AG09319 (cell line): ENCODE results near the gene GMEB2.

ENCODE experiments used
- DNase-seq: peaks from one replicate; pipeline ENCODE4 v3.0.0-alpha.2; 2010; ENCODE audit warnings: low read depth; ENCODE audit errors: extremely low read depth
- CTCF ChIP-seq: IDR thresholded peaks from 2 replicates; pipeline ENCODE4 v1.5.1; 2011; ENCODE audit warnings: low read depth, mild to moderate bottlenecking, inconsistent platforms, low read length, moderate library complexity

GMEB2 gene

GRCh38 chr20:63628246-63628975, 1.5 kb upstream of the GMEB2 start:
- DNase-seq: no peak
- no peak for TF ChIP-seq CTCF

- no peak for TF ChIP-seq CTCF
Observed at GRCh38 chr20:63627751-63628245, 897 bp upstream of the GMEB2 start.

GRCh38 chr20:63627129-63627750, 339 bp upstream of the GMEB2 start:
- no peak for TF ChIP-seq CTCF

More at GRCh38 chr20:63627751-63628245, 897 bp upstream of the GMEB2 start:
- no peak for DNase-seq

GRCh38 chr20:63625771-63626423, 1.0 kb downstream of the GMEB2 start:
- TF ChIP-seq CTCF: no peak
- no peak for DNase-seq

More at GRCh38 chr20:63627129-63627750, 339 bp upstream of the GMEB2 start:
- peak; percentile 81 for DNase-seq

GRCh38 chr20:63624486-63624885, 2.4 kb downstream of the GMEB2 start:
- no peak for DNase-seq
- no peak; the same call in 1 of the 2 replicates for TF ChIP-seq CTCF

GRCh38 chr20:63622732-63623131, 4.2 kb downstream of the GMEB2 start:
- no peak for DNase-seq

More at GRCh38 chr20:63622732-63623131, 4.2 kb downstream of the GMEB2 start:
- TF ChIP-seq CTCF: no peak
